Posterior vena cava (tissue), 2 donors: ENCODE measurements around the gene DAB2IP. TPM values are rescaled to one million over a fixed set of nuclear protein-coding genes. Genes with fewer than 3 reads are reported as not detected.
"Not testable (repeated sequence)": the region's sequence is repeated elsewhere in the genome, so short reads cannot be mapped to it uniquely, and the experiment has no call there.

Experiments used
- DNase-seq: peaks from one replicate; pipeline ENCODE4 v3.0.0-alpha.2; 2020; ENCODE audit warnings: low spot score
- intact Hi-C, 2 donors: fragments of 100-400 bp; cut with DNase I; formaldehyde crosslinking; loops; one replicate each; pipeline versions ENCODE4 v1.14.1 to v1.14.2; 2022 to 2023
- long read RNA-seq, 2 donors: library from polyadenylated mRNA; unstranded; transcript quantifications; one replicate each; pipeline ENCODE4 v2.0.0, GENCODE V29; 2020 to 2021
- total RNA-seq, 2 donors: library from RNA; stranded (reverse); fragmentation: NEBNext Ultra II Directional; extraction: Animal tissue kit (Norgen Biotek cat#: 25700); gene quantifications; one replicate each; pipeline ENCODE4 v1.2.1, GENCODE V29; 2021
- donor health status: DM: yes; HTN: yes; CAD: no.
- donor health status: DM: yes; HTN: yes; CAD: no.

Gene DAB2IP
- total RNA-seq: 10 to 100 TPM; 68.1 to 83.8 TPM
- long read RNA-seq, donor 1, partial matches to known transcripts: 29 of 32 reads
- long read RNA-seq, donor 1, other reads (novel, unspliced or antisense): 3 of 32 reads
- long read RNA-seq, donor 2, partial matches to known transcripts: 68 of 71 reads
- long read RNA-seq, donor 2, other reads (novel, unspliced or antisense): 3 of 71 reads

DNA sequence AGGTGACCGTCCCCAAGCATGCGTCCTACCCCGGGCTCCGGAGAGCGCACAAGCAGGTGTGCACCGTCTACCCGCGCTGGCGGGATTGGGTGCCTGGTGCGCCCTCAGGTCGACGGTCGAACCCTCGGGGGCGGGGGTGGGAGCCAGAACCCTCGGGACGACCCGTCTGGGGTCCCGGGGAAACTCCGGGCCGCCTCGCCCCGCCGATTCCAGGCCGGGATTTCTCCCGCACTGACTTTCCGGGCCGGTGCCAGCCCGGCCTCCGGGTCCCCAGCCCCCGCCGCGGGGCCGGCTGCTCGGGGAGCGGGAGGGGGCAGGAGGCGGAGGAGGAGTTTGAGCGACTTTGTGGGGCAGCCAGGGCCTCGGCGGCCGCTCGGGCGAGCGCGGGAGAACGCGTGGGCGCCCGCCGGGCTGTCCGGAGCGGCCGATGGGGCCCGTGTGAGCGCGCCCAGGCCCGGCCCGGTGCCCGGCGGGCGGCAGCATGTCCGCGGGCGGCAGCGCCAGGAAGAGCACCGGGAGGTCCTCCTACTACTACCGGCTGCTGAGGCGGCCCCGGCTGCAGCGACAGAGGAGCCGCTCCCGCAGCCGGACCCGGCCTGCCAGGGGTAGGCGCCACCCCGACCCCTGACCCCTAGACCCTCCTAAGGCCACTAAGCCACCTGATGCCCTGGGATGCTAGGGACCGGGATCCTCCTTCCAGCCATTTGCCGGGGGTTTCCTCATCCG, at the start of gene DAB2IP:
Gene DAB2IP, plus strand, starts transcription at position 340 of the 726 bp plus-strand sequence. Its CDS starts 142 bp downstream, at position 482.
- DNase-seq: peak; percentile 79
- intact Hi-C loops: loop anchor here in 1 of 2 donors (2.0 kb wide), 1 partner anchor 161 kb away; no protein-coding TSS in a partner anchor

DNA sequence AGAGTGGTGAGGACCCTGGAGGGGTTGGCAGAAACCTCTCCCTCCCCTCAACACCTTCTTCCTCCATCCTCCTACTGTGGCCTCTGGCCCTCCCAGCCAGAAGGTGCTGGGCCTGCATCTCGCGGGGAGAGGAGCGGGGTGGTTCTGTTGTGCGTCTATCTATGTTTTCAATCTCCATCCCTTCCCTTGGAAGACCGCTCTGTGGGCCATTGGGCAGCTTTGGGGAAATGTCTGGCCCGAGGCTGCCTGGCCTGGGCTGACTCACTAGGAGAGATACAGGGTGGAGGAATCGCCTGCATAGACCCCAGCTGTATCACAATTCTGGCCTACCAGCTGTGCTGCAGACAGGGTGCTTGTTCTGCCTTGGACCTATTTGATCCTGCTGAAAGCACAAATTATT, 48.4 kb upstream of the DAB2IP start:
- no peak for DNase-seq
- intact Hi-C loops: loop anchor here in 1 of 2 donors (5.0 kb wide), 1 partner anchor 36 kb away; no protein-coding TSS in a partner anchor

DNA sequence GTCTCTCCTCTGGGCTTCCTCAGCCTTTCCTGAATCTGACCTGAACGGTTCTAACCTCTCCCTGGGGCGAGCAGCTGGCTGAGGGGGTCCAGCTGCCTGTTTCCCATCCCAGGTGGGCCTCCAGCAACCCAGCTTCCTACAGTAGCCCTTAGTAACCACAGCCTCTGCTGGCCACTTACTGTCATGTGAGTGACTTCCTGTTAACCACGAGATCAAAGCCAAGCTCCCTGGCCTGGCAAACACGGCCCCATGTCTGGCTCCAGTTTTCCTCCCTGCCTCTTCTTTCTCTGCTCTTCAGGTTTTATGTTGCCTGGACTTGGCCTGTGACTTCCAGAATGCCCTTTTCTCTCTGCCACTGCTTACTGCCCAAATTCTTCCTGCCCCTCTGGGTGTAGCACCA, 47.2 kb upstream of the DAB2IP start:
- intact Hi-C loops: loop anchor here in 1 of 2 donors (5.0 kb wide), 1 partner anchor 37 kb away; no protein-coding TSS in a partner anchor
- DNase-seq: no peak

DNA sequence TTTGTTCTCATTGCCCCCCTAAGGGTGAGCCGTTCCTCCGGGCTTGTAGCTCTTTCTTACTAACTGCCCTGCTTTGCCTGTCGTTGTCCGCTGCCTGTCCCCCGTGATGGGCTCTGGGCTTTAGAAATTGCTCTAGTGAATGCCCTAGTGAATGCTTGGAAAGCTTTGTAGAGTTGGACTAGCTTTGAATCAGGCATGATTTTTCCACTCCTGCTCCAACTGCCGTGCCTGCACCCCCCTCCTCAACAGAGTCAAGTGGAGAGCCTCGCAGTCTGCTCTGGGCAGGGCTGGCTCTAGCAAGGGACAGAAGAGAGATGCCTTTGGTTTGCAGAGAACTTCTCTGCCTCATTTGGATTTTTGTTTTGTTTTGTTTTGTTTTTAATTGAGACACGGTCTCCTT, 46.8 kb upstream of the DAB2IP start:
- DNase-seq: no peak
- intact Hi-C loops: loop anchor here in 1 of 2 donors (5.0 kb wide), 1 partner anchor 37 kb away; no protein-coding TSS in a partner anchor

DNA sequence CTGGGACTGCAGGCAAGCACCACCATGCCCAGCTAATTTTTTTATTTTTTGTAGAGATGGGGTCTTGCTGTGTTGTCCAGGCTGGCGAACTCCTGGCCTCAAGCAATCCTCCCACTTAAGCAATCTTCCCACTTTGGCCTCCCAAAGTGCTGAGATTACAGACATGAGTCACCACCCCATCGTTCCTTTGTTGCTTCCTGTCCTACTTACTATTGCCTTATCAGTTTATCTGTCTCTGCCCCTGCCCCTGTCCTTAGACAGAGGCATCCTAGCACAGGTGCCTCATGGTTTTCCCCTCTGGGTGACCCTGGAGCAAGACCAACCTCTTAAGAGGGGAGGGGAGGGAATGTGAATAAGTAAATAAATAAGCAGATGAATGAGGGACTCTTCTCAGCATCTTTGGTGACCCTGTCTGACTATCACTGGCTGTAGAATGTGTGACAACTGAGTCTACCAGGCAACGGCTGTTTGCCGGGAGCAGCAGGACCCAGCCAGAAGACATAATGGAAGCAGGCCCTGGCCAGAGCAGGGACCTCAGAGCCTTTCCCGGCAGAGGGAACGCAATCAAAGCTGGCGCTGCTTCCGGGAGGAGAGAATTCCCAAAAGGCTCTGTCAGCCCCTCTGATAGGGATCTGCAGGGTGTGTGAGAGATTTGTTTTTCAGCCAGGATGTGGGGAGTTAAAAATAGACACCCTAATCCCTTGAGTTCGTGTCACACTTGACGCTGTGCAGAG, 43.8 kb upstream of the DAB2IP start:
- intact Hi-C loops: no loop called here
- DNase-seq: no peak

DNA sequence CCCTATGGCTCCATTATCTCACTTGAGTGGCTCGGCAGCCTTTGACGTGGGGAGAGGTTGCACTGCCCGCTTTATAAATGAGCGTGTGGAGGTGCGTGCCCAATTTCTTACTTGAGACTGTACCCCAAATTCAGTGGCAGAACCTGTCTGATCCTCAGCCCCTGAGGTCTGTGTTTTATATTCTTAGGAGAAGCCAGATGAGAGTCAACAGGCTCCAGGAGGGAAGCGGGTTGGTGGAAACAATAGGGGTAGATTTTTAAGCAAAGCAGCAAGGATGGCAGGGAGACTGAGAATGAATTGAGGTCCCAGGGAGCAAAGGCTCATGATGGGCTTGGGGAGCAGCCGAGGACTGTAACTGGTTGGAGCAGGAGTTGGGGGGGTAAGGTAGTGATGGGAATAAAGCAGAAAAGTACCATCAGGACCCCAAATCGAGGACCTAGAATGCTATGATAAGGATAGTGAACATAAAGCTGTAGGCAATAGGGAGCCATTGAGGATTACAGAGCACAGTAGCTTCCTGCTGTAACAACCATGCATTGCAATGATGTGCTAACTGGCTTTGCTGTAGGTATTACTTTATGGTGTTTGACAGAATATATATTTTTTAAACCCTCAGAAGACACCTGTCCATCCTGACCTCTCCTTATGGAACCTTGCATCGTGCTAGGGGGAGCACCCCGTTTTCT, 43.1 kb upstream of the DAB2IP start:
- intact Hi-C loops: no loop called here
- DNase-seq: no peak

DNA sequence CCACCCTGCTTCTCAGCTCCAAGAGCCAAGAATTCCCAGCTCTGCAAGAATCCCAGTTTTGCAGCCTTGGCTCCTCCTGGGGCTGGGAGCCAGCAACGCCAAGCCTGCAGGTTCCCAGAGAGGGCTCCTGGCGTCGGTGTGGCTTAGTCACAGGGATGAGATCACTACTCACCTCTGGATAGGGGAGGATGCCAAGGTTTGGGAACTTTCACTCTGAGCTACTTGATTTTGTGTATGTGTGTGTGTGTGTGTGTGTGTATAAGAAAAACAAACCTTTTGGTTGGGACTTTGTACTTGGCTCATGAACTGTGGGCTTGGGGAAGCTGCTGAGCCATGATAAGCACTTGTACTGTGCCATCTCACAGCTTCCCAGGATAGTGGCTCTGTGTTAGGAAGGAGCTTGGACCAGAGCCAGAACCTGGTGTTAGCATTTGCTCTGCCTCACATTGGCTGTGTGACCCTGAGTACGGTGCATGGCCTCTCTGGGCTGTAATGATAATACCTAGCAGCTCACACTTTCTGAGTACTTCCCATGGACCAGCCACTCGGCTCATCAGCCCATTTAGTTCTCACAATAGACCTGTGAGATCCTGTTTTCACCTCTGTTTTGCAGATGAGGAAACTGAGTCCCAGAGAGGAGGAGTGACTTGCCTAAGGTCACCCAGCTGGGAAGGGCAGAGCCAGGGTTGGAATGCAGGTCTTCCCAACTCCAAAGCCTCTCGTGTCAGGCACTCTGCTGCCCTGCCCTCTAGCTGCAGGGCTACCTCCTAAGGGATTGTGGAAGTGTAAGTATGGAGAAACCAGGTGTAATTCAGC, 41.4 kb upstream of the DAB2IP start:
- intact Hi-C loops: no loop called here
- no peak for DNase-seq

DNA sequence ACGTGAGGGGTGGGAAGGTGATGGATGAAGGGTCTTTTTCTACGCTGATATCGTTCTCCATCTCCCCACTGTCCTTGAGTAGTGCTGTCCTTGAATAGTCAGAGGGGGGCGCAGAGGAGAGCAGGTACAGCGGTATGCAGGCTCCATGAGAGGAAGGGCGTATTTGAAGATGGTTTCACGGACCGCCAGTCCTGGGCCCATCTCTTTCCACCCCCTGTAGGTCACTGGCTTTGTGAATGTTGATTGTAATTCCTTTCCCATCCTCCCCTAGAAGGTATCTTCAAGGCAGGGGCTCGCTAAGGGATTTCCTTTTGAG, 40.8 kb upstream of the DAB2IP start:
- intact Hi-C loops: no loop called here
- DNase-seq: no peak

DNA sequence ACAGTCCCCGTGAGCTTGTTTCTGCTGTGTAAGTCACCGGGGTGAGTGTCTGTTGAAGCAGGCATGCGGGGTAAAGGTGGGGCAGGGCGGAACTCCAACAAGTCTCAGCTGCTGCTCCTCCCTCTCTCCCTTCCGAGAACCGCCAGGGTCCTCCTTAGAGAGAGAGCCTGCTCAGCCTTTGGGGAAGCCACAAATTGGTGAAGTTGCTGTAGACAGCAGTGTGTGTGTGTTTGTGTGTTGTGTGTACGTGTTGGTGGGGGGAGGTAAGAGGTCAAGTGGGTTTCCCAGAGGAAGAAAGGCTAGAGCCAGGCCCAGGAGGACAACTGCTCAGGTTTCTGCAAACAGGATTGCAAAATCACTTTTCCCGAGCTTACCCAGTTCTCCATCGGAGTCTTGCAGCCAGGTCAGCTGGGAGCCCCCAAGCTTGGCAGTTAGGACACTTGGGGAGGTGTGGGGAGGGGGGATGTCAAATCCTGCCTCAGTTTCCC, 38.9 kb upstream of the DAB2IP start:
- DNase-seq: no peak
- intact Hi-C loops: no loop called here

DNA sequence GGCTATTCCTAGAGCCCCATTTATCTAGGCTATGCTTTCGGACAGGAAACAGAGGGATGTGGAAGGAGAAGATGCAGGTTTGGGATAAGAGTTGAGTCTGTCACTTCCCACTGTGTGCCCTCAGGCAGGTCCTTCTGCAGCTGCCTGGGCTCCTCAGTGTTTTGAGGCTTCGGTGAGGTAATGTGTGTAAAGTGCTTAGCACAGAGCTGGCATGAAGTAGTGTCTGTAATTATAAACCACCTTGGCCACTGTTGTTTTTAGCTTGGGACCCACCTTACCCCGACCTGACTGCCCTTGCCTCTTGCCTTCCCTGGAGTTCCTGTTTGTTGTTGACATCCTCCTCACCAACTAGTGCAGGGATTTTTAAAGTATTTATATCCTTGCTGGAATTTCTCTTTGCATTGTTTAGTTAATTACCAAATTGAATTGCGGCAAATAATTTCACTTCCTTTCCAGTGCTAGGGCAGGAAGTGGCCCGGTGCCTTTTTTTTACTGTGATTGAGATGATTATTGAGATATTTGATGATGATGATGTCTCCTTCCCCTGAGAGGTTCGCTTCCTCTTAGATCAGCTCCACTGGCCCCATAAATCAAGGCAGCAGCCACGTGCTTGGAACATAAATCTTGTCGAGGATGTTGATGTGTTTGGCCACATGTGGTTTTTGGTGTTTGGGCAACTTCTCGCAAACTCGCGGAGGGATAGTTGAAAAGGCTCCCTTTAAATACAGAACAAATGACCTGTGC, 38.3 kb upstream of the DAB2IP start:
- DNase-seq: no peak
- intact Hi-C loops: no loop called here

DNA sequence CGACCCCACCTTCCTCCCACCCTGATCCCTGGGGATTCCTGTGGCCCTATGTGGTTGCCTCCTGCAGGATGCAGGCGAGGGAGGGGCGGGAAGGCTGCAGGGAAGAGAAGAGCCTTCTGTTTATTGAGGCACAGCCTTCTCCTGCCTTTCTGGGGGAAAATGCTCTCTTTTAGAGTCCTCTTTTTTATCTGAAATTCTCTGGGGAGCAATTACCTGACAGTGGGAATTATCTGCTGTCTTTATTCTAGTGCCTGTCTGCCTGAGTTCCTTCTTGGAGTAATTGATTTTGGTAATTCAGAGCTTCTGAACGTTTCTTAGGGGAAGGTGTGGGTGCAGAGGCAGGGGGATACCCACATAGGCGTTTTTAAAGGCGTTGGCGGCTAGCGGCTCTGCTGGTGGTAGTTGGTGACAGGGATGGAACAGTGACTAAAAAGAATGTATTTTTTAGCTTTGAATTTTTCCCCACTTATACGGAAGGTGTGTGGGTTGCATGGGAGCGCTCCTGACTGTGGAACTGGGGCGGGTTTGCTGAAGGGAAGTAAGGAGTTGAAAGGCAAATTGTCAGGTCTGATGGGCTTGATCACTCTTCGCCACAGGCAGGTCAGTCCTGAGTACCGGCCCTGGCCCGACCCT, 35.2 kb upstream of the DAB2IP start:
- no peak for DNase-seq
- intact Hi-C loops: no loop called here

DNA sequence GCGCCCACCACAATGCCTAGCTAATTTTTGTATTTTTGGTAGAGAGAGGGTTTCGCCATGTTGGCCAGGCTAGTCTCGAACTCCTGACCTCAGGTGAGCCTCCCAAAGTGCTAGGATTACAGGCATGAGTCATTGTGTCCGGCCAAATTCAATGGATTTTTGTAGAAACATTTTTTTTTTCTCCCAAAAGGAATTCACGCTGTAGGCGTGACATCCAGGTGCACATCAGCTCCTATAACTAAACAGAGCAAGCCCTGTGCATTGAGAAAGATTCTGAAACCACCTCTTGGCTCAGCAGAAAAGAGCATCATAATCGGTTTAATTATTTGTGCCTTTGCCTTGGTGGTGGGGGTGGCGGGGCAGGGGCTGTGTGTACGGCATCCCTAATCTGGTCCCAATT, 32.9 kb upstream of the DAB2IP start:
- intact Hi-C loops: no loop called here
- no peak for DNase-seq

DNA sequence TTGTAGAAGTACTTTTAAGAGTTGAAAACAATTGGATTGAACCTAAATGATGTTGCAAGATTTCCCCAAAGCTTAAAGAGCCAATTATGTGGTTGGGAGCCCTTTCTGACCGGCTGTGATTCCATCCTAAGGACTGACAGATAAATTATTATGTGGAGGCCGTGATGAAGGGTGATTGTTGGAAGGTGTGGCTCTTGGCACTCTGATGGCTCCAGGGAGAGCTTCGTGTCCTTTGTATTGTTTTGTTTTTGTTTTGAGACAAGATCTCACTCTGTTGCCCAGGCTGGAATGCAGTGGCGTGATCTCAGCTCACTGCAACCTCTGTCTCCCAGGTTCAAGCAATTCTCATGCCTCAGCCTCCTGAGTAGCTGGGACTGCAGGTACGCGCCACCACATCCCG, 32.5 kb upstream of the DAB2IP start:
- intact Hi-C loops, DNase-seq: not testable (repeated sequence)

DNA sequence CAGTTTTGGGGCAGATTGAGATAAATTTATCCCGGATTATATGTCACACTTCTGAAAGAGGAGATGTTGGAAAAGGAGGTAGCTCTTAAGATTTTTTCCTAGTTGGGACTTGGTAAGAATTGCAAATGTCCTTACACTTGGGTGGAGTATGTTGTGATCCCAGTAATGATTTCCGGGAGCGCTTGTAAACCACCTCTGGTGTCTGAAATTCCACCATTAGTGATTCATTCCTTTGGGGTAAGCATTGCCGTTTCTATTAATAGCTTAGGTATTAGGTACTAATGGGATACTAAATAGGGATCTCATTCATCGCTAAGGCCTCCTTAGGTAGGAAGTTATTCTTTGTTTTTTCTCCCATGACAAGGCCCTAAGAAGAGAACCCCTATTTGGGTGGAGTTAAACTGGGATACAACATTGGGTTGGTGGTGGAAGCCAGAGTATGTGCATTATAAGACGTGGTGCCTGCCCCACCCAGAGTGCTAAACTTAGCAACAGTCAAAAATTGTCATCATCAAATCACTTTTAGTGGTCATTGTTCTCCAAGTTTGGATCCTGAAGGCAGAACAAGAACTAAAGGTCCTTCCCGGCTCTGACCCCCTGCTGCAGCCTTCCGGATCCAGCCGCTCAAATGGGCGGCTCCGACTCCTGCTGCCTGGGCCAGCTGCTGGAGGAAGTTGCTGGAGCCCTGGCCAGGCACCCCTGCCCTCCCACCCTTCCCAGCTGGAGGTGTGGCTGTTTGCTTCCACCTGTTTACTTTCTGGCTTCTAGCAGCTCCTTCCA, 31.7 kb upstream of the DAB2IP start:
- intact Hi-C loops: no loop called here
- DNase-seq: no peak

DNA sequence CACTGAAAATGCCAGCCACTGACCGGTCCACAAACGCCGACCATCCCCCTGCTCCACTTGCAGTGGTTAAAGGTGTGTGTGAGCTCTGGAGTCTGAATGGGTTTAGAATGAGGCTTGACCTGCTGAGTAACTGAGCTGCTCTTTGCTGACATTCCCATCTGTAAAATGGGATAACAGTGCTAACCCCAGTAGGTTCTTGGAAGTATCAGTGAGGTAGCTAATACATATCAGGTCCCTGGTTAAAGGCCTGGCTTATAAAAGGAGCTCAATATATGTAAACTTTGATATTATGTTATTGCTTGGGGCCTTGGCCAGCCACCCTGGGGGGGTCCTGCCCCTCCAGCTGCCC, 31.1 kb upstream of the DAB2IP start:
- DNase-seq: no peak
- intact Hi-C loops: no loop called here

DNA sequence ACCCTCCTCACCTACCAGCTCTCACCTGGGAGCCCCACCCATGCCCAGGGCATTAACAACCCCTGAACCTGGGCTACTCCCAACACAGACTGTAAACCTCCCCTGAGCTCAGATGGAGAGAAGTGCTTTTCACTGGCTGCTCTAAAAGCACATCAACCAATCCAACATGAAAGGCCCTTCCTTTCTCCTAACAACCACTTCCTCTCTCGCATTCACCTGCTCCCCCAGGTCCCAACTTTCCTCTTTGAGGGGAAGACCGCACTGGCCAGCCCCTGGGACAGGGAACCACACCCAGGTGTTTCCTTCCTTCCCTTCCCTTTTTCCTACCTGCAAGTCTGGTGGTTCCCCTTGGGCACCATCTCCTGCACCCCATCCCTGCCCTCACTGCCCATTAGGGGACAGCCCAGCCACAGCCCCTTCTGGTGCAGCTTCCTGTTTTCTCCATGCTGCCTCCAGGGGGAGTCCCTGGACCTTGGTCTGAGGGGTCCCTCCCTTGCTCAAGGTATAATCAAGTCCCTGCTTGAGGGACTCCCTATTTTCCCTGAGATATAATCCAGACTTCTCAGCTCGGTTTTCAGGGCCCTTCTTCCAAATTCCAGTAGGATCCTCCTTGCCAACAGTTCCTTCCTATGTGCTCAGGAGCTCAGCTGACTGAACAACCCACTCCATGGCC, 30.5 kb upstream of the DAB2IP start:
- DNase-seq: no peak
- intact Hi-C loops: no loop called here
